ENCODE results near the gene KSR1. TPM values are rescaled to one million over a fixed set of nuclear protein-coding genes. Genes with fewer than 3 reads are reported as not detected.
A peak's percentile ranks its signal among the peaks of the same experiment; 100 is the strongest.
"Not testable (repeated sequence)": the region's sequence is repeated elsewhere in the genome, so short reads cannot be mapped to it uniquely, and the experiment has no call there.

KSR1 gene
- 4.8 and 7.4 TPM in 2 replicates for total RNA-seq (2012; rRNA removed)

GRCh38 chr17:27455914-27456680 lies at the start of gene KSR1:
Gene KSR1, plus strand, starts transcription at chr17:27456448. Its CDS starts 196 bp downstream, at chr17:27456644.
- Histone ChIP-seq H3K27me3 (ENCODE audit: control insufficient read depth, insufficient read depth, low read length) (peaks cover 86% of the 10 kb centered on the region), H3K4me1 (ENCODE audit: control insufficient read depth, insufficient read depth, low read length) (peaks cover 15% of the 10 kb centered on the region), H3K4me2 (ENCODE audit: low read length) (peak within 1 kb of the TSS; percentile 80), H3K36me3 (ENCODE audit: insufficient read depth, low read length) (no peaks in the 10 kb centered on the region), H3K4me3 (ENCODE audit: low read length) (peak within 1 kb of the TSS; percentile 84), H3K9me3 (replicated peaks; ENCODE audit: low read length) (no peaks in the 10 kb centered on the region), H3K9ac (ENCODE audit: low read depth, low read length) (peak within 1 kb of the TSS; percentile 55)

GRCh38 chr17:27407916-27408864 lies 48.1 kb upstream of the KSR1 start:
- H3K9ac ChIP-seq (ENCODE audit: low read depth, low read length): no peak overlapping the region
- peak overlapping the region; percentile 18 for H3K4me2 ChIP-seq (ENCODE audit: low read length)
- no peak overlapping the region for H3K4me3 ChIP-seq (ENCODE audit: low read length)
- no peaks in the 10 kb centered on the region for H3K9me3 ChIP-seq (replicated peaks; ENCODE audit: low read length)
- H3K27me3 ChIP-seq (ENCODE audit: control insufficient read depth, insufficient read depth, low read length): peaks cover 4% of the 10 kb centered on the region
- H3K36me3 ChIP-seq (ENCODE audit: insufficient read depth, low read length): no peaks in the 10 kb centered on the region
- H3K4me1 ChIP-seq (ENCODE audit: control insufficient read depth, insufficient read depth, low read length): peaks cover 14% of the 10 kb centered on the region

- Histone ChIP-seq H3K9me3 (replicated peaks; ENCODE audit: low read length) (no peaks in the 10 kb centered on the region), H3K27me3 (ENCODE audit: control insufficient read depth, insufficient read depth, low read length) (peaks cover 6% of the 10 kb centered on the region), H3K36me3 (ENCODE audit: insufficient read depth, low read length) (no peaks in the 10 kb centered on the region)
These were observed 47.4 kb upstream of the KSR1 start for GRCh38 chr17:27408891-27409290.

DNA sequence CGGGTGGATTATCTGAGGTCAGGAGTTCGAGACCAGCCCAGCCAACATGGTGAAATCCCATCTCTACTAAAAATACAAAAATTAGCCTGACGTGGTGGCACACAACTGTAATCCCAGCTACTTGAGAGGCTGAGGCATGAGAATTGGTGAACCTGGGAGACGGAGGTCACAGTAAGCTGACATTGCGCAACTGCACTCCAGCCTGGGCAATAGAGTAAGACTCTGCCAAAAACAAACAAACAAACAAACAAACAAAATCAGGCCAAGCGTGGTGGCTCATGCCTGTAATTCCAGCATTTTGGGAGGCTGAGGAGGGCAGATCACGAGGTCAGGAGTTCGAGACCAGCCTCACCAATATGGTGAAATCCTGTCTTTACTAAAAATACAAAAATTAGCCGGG lies 44.1 kb upstream of the KSR1 start:
- not testable (repeated sequence) for H3K4me3 ChIP-seq (ENCODE audit: low read length); H3K36me3 ChIP-seq (ENCODE audit: insufficient read depth, low read length); H3K9ac ChIP-seq (ENCODE audit: low read depth, low read length); H3K4me2 ChIP-seq (ENCODE audit: low read length); H3K9me3 ChIP-seq (replicated peaks; ENCODE audit: low read length)
- peaks cover 14% of the 10 kb centered on the region for H3K4me1 ChIP-seq (ENCODE audit: control insufficient read depth, insufficient read depth, low read length)
- H3K27me3 ChIP-seq (ENCODE audit: control insufficient read depth, insufficient read depth, low read length): peaks cover 20% of the 10 kb centered on the region

More at GRCh38 chr17:27408891-27409290, 47.4 kb upstream of the KSR1 start:
- peaks cover 14% of the 10 kb centered on the region for H3K4me1 ChIP-seq (ENCODE audit: control insufficient read depth, insufficient read depth, low read length)
- peak overlapping the region; percentile 18 for H3K4me2 ChIP-seq (ENCODE audit: low read length)
- no peak overlapping the region for H3K9ac ChIP-seq (ENCODE audit: low read depth, low read length)
- H3K4me3 ChIP-seq (ENCODE audit: low read length): no peak overlapping the region

DNA sequence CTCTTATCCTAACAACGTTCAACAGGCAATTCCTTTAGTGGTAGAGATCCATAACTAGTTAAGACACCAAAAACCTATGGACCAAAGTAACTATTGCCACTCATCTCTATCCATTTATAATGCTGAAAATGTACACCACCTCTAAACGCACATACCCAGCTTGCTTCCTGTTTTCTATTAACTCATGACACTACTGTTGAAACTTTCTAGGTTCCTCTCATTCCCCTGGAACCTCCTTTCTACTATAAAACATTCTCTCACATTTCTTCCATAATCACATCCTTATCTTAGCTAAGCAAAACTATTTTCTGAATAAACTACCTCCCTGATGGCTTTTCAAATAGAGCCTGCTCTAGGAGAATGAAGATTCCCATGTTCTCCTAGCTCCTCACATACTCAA lies 42.9 kb upstream of the KSR1 start:
- no peaks in the 10 kb centered on the region for H3K36me3 ChIP-seq (ENCODE audit: insufficient read depth, low read length)
- H3K9me3 ChIP-seq (replicated peaks; ENCODE audit: low read length): no peaks in the 10 kb centered on the region
- peaks cover 10% of the 10 kb centered on the region for H3K4me1 ChIP-seq (ENCODE audit: control insufficient read depth, insufficient read depth, low read length)
- H3K27me3 ChIP-seq (ENCODE audit: control insufficient read depth, insufficient read depth, low read length): peaks cover 24% of the 10 kb centered on the region
- H3K4me2 ChIP-seq (ENCODE audit: low read length): no peak overlapping the region
- no peak overlapping the region for H3K4me3 ChIP-seq (ENCODE audit: low read length)
- H3K9ac ChIP-seq (ENCODE audit: low read depth, low read length): no peak overlapping the region

DNA sequence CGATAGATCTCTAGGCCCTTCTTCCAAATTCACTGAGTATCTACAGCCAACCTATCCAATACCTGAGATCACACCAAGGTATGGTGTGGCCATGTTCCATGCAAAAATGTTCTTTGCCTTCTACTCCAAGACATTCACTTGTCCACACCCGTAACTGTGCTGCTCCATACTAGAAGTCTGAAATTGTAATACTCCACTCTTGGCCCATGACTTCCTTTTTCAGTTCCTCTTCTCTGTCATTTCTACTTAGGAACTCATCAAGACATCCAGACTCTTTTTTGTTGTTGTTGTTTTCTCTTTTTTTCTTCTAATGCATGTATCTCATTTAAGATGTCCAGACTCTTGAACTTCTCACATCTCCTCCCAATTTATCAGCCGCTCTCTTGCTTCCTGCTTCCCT lies 42.5 kb upstream of the KSR1 start:
- no peak overlapping the region for H3K9ac ChIP-seq (ENCODE audit: low read depth, low read length)
- H3K9me3 ChIP-seq (replicated peaks; ENCODE audit: low read length): no peaks in the 10 kb centered on the region
- H3K4me3 ChIP-seq (ENCODE audit: low read length): no peak overlapping the region
- no peak overlapping the region for H3K4me2 ChIP-seq (ENCODE audit: low read length)
- peaks cover 5% of the 10 kb centered on the region for H3K4me1 ChIP-seq (ENCODE audit: control insufficient read depth, insufficient read depth, low read length)
- H3K36me3 ChIP-seq (ENCODE audit: insufficient read depth, low read length): no peaks in the 10 kb centered on the region
- peaks cover 25% of the 10 kb centered on the region for H3K27me3 ChIP-seq (ENCODE audit: control insufficient read depth, insufficient read depth, low read length)

DNA sequence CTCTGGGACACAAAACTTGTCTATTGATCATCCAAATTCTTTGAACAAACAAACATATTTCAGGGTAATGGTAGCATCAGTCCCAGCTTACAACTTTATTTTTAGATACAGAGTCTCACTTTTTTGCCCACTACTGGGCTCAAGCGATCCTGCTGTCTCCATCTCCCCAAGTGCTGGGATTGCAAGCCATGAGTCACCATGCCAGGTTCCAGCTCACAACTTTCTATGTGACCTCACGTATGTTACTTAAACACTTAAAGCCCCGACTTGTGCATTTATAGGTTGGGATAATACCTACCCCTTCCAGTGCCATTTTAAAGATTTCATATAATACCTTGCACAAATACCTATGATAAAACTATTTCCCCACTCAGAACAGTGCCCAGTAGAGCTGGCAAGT lies 42.0 kb upstream of the KSR1 start:
- Histone ChIP-seq H3K4me3 (ENCODE audit: low read length) (no peak overlapping the region), H3K4me1 (ENCODE audit: control insufficient read depth, insufficient read depth, low read length) (peaks cover under 1% of the 10 kb centered on the region), H3K9me3 (replicated peaks; ENCODE audit: low read length) (no peaks in the 10 kb centered on the region), H3K36me3 (ENCODE audit: insufficient read depth, low read length) (no peaks in the 10 kb centered on the region), H3K9ac (ENCODE audit: low read depth, low read length) (no peak overlapping the region), H3K4me2 (ENCODE audit: low read length) (no peak overlapping the region), H3K27me3 (ENCODE audit: control insufficient read depth, insufficient read depth, low read length) (peaks cover 29% of the 10 kb centered on the region)

- H3K4me3 ChIP-seq (ENCODE audit: low read length): no peak overlapping the region
- H3K4me1 ChIP-seq (ENCODE audit: control insufficient read depth, insufficient read depth, low read length): no peaks in the 10 kb centered on the region
- H3K27me3 ChIP-seq (ENCODE audit: control insufficient read depth, insufficient read depth, low read length): peaks cover 29% of the 10 kb centered on the region
- no peaks in the 10 kb centered on the region for H3K9me3 ChIP-seq (replicated peaks; ENCODE audit: low read length)
- H3K9ac ChIP-seq (ENCODE audit: low read depth, low read length): no peak overlapping the region
- no peaks in the 10 kb centered on the region for H3K36me3 ChIP-seq (ENCODE audit: insufficient read depth, low read length)
- H3K4me2 ChIP-seq (ENCODE audit: low read length): no peak overlapping the region
These were observed 41.6 kb upstream of the KSR1 start for GRCh38 chr17:27414694-27415093.

- H3K4me2 ChIP-seq (ENCODE audit: low read length): no peak overlapping the region
- peaks cover 29% of the 10 kb centered on the region for H3K27me3 ChIP-seq (ENCODE audit: control insufficient read depth, insufficient read depth, low read length)
- H3K9ac ChIP-seq (ENCODE audit: low read depth, low read length): no peak overlapping the region
- no peaks in the 10 kb centered on the region for H3K4me1 ChIP-seq (ENCODE audit: control insufficient read depth, insufficient read depth, low read length)
- no peak overlapping the region for H3K4me3 ChIP-seq (ENCODE audit: low read length)
- no peaks in the 10 kb centered on the region for H3K36me3 ChIP-seq (ENCODE audit: insufficient read depth, low read length)
- H3K9me3 ChIP-seq (replicated peaks; ENCODE audit: low read length): no peaks in the 10 kb centered on the region
These were observed 41.0 kb upstream of the KSR1 start for GRCh38 chr17:27415120-27415795.

DNA sequence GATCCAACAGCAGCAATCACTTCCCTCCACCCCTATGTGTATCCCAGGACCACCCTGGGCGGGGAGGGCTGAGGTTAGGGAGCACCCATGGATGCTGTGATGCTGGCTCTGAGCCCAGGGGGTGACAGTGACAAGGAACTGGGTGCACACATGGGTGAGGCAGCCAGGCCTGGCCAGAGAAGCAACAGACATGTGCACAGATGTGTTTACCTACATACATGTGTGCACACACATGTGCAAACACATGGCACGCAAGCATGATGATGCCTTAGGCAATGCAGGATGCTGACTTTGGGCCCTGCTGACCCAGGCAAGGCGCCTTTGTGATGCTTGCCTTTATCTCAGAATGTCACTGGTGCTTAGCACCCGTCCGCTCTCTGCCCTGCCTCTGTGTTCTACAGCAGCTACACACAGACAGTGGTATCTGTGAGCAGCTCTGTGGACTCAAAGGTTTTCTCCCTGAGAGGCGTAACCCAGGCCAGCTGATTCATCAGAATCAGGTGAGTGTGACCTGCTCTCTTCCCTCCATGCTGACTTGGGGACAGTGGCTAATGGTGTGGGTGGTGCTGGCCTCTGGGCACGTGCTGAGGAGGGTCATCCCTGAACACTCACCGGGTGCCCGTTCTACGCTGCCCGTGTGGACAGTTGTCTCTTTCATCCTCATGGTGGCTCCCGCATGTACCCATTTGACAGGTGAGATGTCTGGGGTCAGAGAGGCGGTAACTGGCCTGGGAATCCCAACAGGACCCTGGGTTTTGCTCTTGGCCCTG lies 38.5 kb upstream of the KSR1 start:
- no peak overlapping the region for H3K4me3 ChIP-seq (ENCODE audit: low read length)
- H3K4me2 ChIP-seq (ENCODE audit: low read length): no peak overlapping the region
- peaks cover 41% of the 10 kb centered on the region for H3K27me3 ChIP-seq (ENCODE audit: control insufficient read depth, insufficient read depth, low read length)
- no peak overlapping the region for H3K9ac ChIP-seq (ENCODE audit: low read depth, low read length)
- H3K4me1 ChIP-seq (ENCODE audit: control insufficient read depth, insufficient read depth, low read length): no peaks in the 10 kb centered on the region
- no peaks in the 10 kb centered on the region for H3K36me3 ChIP-seq (ENCODE audit: insufficient read depth, low read length)
- H3K9me3 ChIP-seq (replicated peaks; ENCODE audit: low read length): no peaks in the 10 kb centered on the region

- Histone ChIP-seq H3K9ac (ENCODE audit: low read depth, low read length) (no peak overlapping the region), H3K36me3 (ENCODE audit: insufficient read depth, low read length) (no peaks in the 10 kb centered on the region), H3K9me3 (replicated peaks; ENCODE audit: low read length) (no peaks in the 10 kb centered on the region), H3K4me2 (ENCODE audit: low read length) (no peak overlapping the region), H3K4me1 (ENCODE audit: control insufficient read depth, insufficient read depth, low read length) (no peaks in the 10 kb centered on the region), H3K4me3 (ENCODE audit: low read length) (no peak overlapping the region), H3K27me3 (ENCODE audit: control insufficient read depth, insufficient read depth, low read length) (peaks cover 36% of the 10 kb centered on the region)
These were observed 38.0 kb upstream of the KSR1 start for GRCh38 chr17:27418366-27418615.
